OCI-LY3 (cell line): ENCODE measurements around the gene PERCC1.

Source experiments
- H2AFZ ChIP-seq: fragments of 200-600, 300-600 bp; shearing (Covaris generic); 2 replicates; pipeline ENCODE4 v1.6.0; 2014; ENCODE audit warnings: antibody characterized with exemption, low read depth, low read length
- H3K27ac ChIP-seq: fragments of 200-600, 300-600 bp; sonication (generic); 2 replicates; pipeline ENCODE4 v1.5.1; 2014; ENCODE audit warnings: mild to moderate bottlenecking, low read length, moderate library complexity, mixed read lengths
- H3K27me3 ChIP-seq: fragments of 200-600, 300-600 bp; sonication (generic); 2 replicates; pipeline ENCODE4 v1.6.1; 2014; ENCODE audit warnings: low read depth, low read length, mixed read lengths
- H3K36me3 ChIP-seq: fragments of 200-600, 300-600 bp; sonication (generic); replicated peaks from 2 replicates; pipeline ENCODE3; 2014; ENCODE audit warnings: low read depth, low read length, mixed read lengths
- H3K4me1 ChIP-seq: fragments of 300-600, 200-600 bp; sonication (generic); 2 replicates; pipeline ENCODE4 v1.6.1; 2014; ENCODE audit warnings: low read length, mixed read lengths
- H3K4me2 ChIP-seq: fragments of 200-600, 300-600 bp; sonication (generic); 2 replicates; pipeline ENCODE4 v1.6.1; 2014; ENCODE audit warnings: low read length, mixed read lengths
- H3K4me3 ChIP-seq: fragments of 300-600, 200-600 bp; sonication (generic); 2 replicates; pipeline ENCODE4 v1.5.1; 2014; ENCODE audit warnings: antibody characterized with exemption, mild to moderate bottlenecking, low read length, moderate library complexity
- H3K79me2 ChIP-seq: fragments of 300-600, 200-600 bp; shearing (Covaris generic); 2 replicates; pipeline ENCODE4 v1.6.1; 2014; ENCODE audit warnings: mild to moderate bottlenecking, low read length, mixed read lengths
- H3K9ac ChIP-seq: fragments of 300-600, 200-600 bp; shearing (Covaris generic); 2 replicates; pipeline ENCODE4 v1.6.0; 2014; ENCODE audit warnings: mild to moderate bottlenecking, low read length, moderate library complexity
- H3K9me3 ChIP-seq: fragments of 200-600, 300-600 bp; shearing (Covaris generic); 2 replicates; pipeline ENCODE4 v1.6.1; 2014; ENCODE audit warnings: low read length, mixed read lengths; ENCODE audit not compliant: insufficient read depth
- H4K20me1 ChIP-seq: fragments of 200-600, 300-600 bp; sonication (generic); 2 replicates; pipeline ENCODE4 v1.6.1; 2016; ENCODE audit warnings: low read length, mixed read lengths; ENCODE audit not compliant: insufficient read depth
- CTCF ChIP-seq: fragments of 200-600, 300-600 bp; sonication (generic); IDR thresholded peaks from 2 replicates; pipeline ENCODE4 v1.5.1; 2014; ENCODE audit warnings: antibody characterized with exemption, low read length, low read depth
- EZH2phosphoT487 ChIP-seq: fragments of 200-600 bp; shearing (Covaris generic); IDR thresholded peaks from 2 replicates; pipeline ENCODE4 v1.6.1; 2018; ENCODE audit warnings: antibody characterized with exemption, mixed run types, low read depth

PERCC1 gene

GRCh38 chr16:1481906-1482835 lies 51.3 kb downstream of the PERCC1 start:
- Histone ChIP-seq H4K20me1 (no peaks in the 10 kb centered on the region), H2AFZ (no peak overlapping the region), H3K4me3 (no peak overlapping the region)

More at GRCh38 chr16:1481906-1482835, 51.3 kb downstream of the PERCC1 start:
- no peak overlapping the region for H3K27ac ChIP-seq
- H3K4me1 ChIP-seq = no peaks in the 10 kb centered on the region
- H3K9me3 ChIP-seq = no peaks in the 10 kb centered on the region
- H3K27me3 ChIP-seq = no peaks in the 10 kb centered on the region
- no peaks in the 10 kb centered on the region for H3K36me3 ChIP-seq
- no peak overlapping the region for H3K9ac ChIP-seq
- H3K79me2 ChIP-seq = no peaks in the 10 kb centered on the region
- no peak for TF ChIP-seq CTCF
- no peak for TF ChIP-seq EZH2phosphoT487
- no peak overlapping the region for H3K4me2 ChIP-seq
